SK-N-MC (cell line): ENCODE measurements around the gene GNG2.

ENCODE experiments used
- EZH2 ChIP-seq: fragments of 200-600 bp; sonication (generic); IDR thresholded peaks from one replicate; pipeline ENCODE4 v1.6.1; 2017; ENCODE audit warnings: antibody characterized with exemption
- FOXP2 ChIP-seq: optimal IDR thresholded peaks from 2 replicates; pipeline ENCODE3; 2011; ENCODE audit warnings: mild to moderate bottlenecking, moderate library complexity; ENCODE audit not compliant: insufficient read depth; ENCODE audit errors: extremely low read length, control extremely low read depth
- POLR2AphosphoS5 ChIP-seq: IDR thresholded peaks from 2 replicates; pipeline ENCODE4 v1.6.1; 2012; ENCODE audit warnings: mild to moderate bottlenecking, low read depth, low read length, borderline replicate concordance

- TF ChIP-seq POLR2AphosphoS5 = no peak
- no peak for TF ChIP-seq EZH2
- TF ChIP-seq FOXP2 = no peak
Measured at GRCh38 chr14:52005625-52006024, 145.2 kb downstream of the GNG2 start.
